Body of pancreas (tissue), 4 donors: ENCODE results near the gene BCL10.

Source experiments
- POLR2A ChIP-seq, 3 donors: fragments of 450-650 bp; IDR thresholded peaks; one replicate each; pipeline ENCODE4 v1.6.1; 2016; ENCODE audit warnings: antibody characterized with exemption in 3 of 3, mild to moderate bottlenecking in 2 of 3
- TF ChIP-seq, protein P1 (sequence below), 7 experiments: fragments of 450-650 bp in 4 of 7; fragments of 200-600 bp in 3 of 7; sonication (generic) in 3 of 7; IDR thresholded peaks; one replicate each; pipeline ENCODE4 v1.5.1; 2016 to 2019; ENCODE audit warnings: antibody characterized with exemption in 7 of 7

- TF ChIP-seq, protein P1, sequence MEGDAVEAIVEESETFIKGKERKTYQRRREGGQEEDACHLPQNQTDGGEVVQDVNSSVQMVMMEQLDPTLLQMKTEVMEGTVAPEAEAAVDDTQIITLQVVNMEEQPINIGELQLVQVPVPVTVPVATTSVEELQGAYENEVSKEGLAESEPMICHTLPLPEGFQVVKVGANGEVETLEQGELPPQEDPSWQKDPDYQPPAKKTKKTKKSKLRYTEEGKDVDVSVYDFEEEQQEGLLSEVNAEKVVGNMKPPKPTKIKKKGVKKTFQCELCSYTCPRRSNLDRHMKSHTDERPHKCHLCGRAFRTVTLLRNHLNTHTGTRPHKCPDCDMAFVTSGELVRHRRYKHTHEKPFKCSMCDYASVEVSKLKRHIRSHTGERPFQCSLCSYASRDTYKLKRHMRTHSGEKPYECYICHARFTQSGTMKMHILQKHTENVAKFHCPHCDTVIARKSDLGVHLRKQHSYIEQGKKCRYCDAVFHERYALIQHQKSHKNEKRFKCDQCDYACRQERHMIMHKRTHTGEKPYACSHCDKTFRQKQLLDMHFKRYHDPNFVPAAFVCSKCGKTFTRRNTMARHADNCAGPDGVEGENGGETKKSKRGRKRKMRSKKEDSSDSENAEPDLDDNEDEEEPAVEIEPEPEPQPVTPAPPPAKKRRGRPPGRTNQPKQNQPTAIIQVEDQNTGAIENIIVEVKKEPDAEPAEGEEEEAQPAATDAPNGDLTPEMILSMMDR (IDR thresholded peaks at IDR 0.05), result no peak
- TF ChIP-seq POLR2A (IDR thresholded peaks at IDR 0.05), result no peak
Measured at GRCh38 chr1:85297538-85297854, 21.1 kb upstream of the BCL10 start.
